Thyroid gland (tissue), 4 donors: Measurements from ENCODE around the gene NCS1. TPM values are rescaled to one million over a fixed set of nuclear protein-coding genes. Genes with fewer than 3 reads are reported as not detected.

Experiments used
- total RNA-seq, 4 donors: library from RNA; depleted of rRNA; stranded (reverse); fragments of >200 nt; gene quantifications; one replicate each; pipeline ENCODE4 v1.2.3, GENCODE V29; 2016

The NCS1 gene
- total RNA-seq, 4 donors from 2014 or later, result 31.0 to 85.4 (median 61.2) TPM

Other genes with a start within 250 kb of the NCS1 start
- 10 to 100 TPM; 55.8 to 78.5 (median 76.0) TPM for gene FNBP1, start 129.2 kb upstream of the NCS1 start, total RNA-seq
- 10 to 100 TPM; 43.5 to 65.6 (median 58.7) TPM for gene GPR107, start 118.5 kb upstream of the NCS1 start, total RNA-seq
- 1 to 10 TPM; 1.7 to 5.5 (median 3.5) TPM for gene HMCN2, start 93.4 kb downstream of the NCS1 start, total RNA-seq